Activated CD4-positive, alpha-beta T cell treated with anti-CD3 and anti-CD28 coated beads, Interleukin-2, amount 50 U/mL, for 1 hour (primary cell): Measurements from ENCODE around the gene DDIT3.

Experiments
- DNase-seq: peaks from one replicate; pipeline ENCODE4 v3.0.0-alpha.2; 2020

DDIT3 gene

GRCh38 chr12:57546438-57547287, 26.3 kb upstream of the DDIT3 start, which contains the start of gene DCTN2:
TSS of gene DCTN2 (minus strand) at chr12:57547192. CDS start at chr12:57547063, 129 bp downstream.
- DNase-seq = peak; percentile 88

- DNase-seq = no peak
These were observed 25.6 kb upstream of the DDIT3 start for GRCh38 chr12:57545809-57546437.

GRCh38 chr12:57543581-57543980, 23.3 kb upstream of the DDIT3 start:
- no peak for DNase-seq

- no peak for DNase-seq
These were observed 21.4 kb upstream of the DDIT3 start for GRCh38 chr12:57541717-57542116.

GRCh38 chr12:57541001-57541400, 20.7 kb upstream of the DDIT3 start:
- DNase-seq = no peak

- no peak for DNase-seq
These were observed 18.9 kb upstream of the DDIT3 start for GRCh38 chr12:57539134-57539768.

DNA sequence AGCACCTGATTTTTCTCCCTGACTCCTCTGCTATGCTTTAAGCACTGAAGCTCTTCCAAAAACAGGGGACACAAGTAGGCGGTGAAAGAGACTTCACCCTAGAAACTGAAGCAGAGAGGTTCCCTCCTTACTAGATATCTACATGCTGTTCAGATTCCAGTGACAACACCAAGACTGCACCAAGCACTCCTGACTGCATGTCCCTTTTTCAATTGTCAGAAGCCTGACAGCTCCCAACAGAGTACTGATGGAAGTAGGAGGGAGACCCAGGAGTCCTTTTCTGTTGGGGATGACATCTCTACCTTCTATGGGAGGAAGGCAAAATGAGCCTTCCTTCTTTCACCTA, 16.3 kb upstream of the DDIT3 start:
- no peak for DNase-seq

DNA sequence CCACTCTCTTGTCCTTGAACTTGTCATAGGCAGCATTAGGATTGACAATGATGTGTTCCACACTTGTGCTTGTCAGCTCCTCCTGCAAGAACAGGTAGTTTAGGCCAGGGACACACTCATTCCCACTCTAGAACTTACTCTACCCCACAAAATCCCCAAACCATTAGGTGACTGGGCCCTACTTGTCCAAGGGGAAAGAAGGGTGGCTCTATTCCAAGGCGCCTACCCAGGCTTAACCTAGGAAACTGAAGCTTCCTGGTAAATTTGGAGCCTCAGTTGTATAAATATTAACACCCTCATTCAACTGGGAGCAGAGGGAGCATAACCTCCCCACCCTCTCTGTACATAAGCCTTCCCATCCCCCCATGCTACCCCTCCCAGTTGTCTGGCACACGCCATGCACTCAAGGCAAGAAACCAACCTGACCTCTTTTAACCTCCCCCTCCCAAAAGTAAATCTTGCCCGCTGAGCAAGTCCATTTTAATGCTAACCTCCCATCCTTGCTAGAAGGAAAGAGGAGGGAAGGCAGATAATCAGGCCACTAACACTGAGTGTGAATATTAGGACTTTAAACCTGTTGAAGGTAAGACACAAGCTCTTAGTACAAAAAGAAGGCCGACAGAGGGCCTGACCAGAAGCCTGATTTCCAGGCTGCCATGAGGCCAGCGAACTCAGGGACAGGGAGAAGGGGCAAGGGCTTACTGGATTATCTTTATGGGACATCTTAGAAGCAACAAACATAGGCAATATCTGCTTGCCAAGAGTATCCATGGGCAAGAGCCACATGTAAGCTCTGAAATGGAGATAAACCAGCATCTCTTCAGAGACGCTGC, 15.7 kb upstream of the DDIT3 start:
- no peak for DNase-seq

DNA sequence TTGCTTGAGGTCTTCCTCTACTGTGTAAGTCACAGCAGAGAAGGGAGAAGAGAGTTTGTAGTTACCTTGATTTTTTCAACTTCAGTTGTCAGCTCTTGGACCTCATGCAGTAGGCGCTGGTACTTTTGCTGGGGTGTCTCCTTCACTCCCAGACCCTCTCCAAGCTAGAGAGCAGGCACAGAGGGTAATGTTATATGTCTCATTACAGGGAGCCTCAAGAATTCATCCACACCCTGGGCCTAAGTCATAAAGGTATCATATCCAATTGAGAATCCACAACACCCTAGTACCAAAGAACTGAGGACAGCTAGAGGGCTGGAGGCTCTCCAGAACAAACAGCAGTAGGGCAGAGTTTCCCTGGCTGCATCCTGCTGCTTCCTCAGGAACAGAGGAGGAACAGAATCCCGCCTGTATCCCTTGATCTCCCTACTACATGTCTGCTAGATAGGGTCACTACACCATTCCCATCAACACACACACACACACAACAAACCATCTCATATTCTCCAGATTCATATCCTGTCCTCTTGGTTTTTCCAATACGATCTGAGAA, 14.8 kb upstream of the DDIT3 start:
- DNase-seq = no peak

DNA sequence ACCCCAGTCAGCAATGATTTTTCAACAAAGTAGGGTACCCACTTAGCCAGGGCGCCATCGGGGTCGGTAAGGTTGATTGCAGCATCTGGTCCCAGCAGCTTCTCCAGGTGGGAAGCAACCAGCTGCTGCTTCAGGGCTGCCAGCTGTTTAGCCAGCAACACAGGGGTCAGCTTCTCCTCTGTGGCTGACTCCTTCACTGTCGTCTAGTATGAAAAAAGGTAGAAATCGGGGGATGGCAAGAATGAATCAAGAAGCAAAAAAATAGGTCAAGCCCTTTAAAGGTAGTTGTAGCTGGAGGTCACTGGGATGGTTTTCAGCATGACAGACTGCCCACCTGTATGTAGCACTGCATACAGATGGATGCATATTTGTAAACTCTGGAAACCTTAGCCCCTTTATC, 13.9 kb upstream of the DDIT3 start:
- DNase-seq = no peak

- DNase-seq = no peak
These were observed 12.8 kb upstream of the DDIT3 start for GRCh38 chr12:57533108-57533507.

GRCh38 chr12:57531836-57532235, 11.5 kb upstream of the DDIT3 start:
- DNase-seq = no peak

DNA sequence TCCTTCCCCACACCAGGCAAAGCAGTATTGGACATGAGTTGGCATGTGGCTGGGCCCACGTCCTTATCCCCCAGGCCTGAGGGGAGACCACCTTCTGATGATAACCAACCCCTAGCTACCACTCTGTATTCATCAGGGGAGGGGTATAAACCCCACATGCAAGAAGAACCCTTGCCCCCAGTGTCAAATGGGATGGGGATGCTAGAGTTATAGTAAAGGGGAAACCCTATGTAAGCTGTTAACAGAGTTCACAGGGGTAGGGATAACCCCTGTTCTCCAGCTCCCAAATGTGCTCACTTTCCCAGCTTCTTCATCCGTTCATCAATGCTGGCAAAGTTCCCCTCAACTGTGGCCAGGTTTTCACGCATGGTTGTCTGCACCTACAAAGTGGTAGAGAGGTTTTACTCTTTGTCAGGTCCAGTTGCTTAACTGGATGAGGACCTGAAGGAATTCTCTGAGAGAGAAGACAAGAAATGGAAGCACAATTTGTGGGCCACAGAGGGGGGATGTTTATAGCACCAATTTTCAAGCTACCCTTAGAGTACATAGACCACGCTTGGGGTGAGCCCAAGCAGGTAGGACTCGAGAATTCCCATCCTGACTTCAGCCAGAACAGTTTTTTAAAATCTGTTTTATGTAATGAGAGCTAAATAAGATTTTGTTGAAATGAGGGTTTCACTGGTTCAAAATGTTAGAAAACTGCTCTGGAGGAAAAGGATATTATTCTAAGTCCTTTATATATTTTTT, 10.3 kb upstream of the DDIT3 start:
- no peak for DNase-seq

DNA sequence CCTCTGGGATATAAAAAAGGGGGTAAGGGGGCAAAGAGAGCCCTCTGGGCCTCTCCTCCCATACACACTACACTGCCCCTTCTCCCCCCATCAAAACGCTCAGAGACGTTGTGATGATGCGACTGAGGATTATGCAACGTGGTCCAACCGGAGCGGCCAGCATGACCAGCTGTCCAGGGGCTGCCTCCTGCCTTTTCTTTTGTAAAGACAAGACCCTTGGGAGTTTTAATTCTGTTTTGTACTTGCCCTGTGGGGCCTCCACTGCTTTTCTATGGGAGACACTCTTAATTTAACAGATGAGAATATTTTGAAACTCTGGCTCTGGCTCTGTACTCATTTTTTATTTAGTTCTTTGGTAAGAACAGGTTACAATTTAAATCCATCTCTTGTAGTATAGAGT, 9.5 kb upstream of the DDIT3 start:
- DNase-seq = no peak

DNA sequence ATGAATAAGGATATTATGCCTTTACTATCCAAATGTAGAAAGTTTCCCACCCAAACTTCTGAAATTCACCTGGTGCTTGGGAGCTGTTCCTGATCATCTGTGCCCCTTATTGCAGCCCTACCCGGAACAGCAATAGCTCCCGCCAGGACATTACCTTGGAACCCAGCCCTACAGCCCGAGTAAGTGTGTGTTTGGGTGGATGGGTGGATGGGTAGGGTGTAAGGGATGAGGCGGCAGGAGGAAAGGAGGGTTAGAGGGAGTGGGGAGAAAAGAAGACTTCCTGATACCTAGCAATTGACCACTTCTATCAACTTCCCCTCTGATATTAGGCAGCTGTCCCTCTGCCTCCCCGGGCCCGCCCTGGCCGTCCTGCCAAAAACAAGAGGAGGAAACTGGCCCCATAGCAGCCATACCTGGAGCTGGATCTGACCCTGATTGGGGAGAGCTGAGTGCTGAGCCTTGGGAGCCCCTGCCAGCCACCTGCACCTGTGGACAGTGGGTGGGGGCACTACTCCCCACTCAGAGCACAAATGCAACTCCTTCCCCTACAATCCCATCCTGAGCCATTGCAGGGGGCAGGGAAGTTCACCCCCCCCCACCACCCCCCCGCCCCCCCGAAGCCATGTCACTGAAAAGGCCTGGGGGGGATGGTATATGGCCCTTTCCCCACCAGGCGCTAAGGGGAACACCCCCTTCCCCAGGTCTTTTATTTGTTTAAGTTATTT, 8.7 kb upstream of the DDIT3 start:
- no peak for DNase-seq

DNA sequence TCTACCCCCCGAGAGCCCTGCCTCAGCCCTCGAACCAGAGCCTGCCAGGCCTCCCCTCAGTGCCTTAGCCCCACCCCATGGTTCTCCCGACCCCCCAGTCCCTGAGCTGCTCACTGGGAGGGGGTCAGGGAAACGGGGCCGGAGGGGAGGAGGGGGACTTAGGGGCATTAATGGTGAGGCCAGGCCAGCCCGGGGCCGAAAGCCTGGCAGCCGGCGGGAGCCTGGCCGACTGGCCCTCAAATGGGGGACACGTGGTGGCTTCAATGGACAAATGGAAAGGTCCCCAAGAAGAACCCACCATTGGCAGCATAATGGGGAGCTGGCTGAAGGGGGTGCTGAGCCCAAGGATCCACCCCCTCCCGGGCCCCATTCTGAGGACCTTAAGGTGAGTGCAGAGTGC, 7.9 kb upstream of the DDIT3 start:
- DNase-seq = no peak

GRCh38 chr12:57527184-57527583, 6.9 kb upstream of the DDIT3 start:
- DNase-seq = no peak

DNA sequence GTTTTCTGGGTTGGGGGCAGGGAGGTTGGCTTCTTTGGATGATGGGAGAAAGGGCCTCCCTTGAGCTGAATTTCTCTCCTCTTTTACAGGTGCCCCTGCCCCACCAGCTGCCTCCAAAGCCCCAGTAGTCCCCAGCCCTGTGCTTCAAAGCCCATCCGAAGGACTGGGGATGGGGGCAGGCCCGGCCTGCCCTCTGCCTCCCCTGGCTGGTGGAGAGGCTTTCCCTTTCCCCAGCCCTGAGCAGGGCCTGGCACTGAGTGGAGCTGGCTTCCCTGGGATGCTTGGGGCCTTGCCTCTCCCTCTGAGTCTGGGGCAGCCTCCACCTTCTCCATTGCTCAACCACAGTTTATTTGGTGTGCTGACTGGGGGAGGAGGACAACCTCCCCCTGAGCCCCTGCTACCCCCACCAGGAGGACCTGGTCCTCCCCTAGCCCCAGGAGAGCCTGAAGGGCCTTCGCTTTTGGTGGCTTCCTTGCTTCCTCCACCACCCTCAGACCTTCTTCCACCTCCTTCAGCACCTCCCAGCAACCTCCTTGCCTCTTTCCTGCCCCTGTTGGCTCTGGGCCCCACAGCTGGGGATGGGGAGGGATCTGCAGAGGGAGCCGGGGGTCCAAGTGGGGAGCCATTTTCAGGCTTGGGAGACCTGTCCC, 6.3 kb upstream of the DDIT3 start:
- DNase-seq = no peak

- DNase-seq = no peak
These were observed 5.5 kb upstream of the DDIT3 start for GRCh38 chr12:57525615-57526383.
